ENCODE measurements around the gene MMP28.

- TF ChIP-seq POLR2A (IDR thresholded peaks at IDR 0.05; ENCODE audit: low read length) (no peak), GATA1 (IDR thresholded peaks at IDR 0.05; ENCODE audit: low read depth, low read length) (no peak)
Measured at GRCh38 chr17:35842239-35842638, 46.8 kb upstream of the MMP28 start.
